Aorta (tissue), 5 donors: Measurements from ENCODE around the gene TEDC1. TPM values are rescaled to one million over a fixed set of nuclear protein-coding genes. Genes with fewer than 3 reads are reported as not detected.

Source experiments
- ATAC-seq: fragments of 200-7000 bp; cut with Tn5 transposase; one replicate; pipeline ENCODE4 v1.9.1; 2022; ENCODE audit warnings: moderate library complexity; ENCODE audit not compliant: low FRiP score
- DNase-seq, 2 donors: peaks; one replicate each; pipeline ENCODE4 v3.0.0-alpha.2; 2020
- H3K27ac ChIP-seq, 2 donors: one replicate each; pipeline ENCODE4 v1.5.1; 2013; ENCODE audit warnings: low read length in 2 of 2, mild to moderate bottlenecking in 2 of 2, moderate library complexity in 2 of 2, control low read depth in 1 of 2, inconsistent platforms in 1 of 2, low read depth in 1 of 2
- H3K27me3 ChIP-seq, 2 donors: one replicate each; pipeline ENCODE4 v1.6.1; 2013; ENCODE audit warnings: control low read depth in 1 of 2, low read length in 1 of 2, mild to moderate bottlenecking in 1 of 2, moderate library complexity in 1 of 2; ENCODE audit not compliant: insufficient read depth in 2 of 2, control insufficient read depth in 1 of 2
- H3K36me3 ChIP-seq, 2 donors: one replicate each; pipeline ENCODE4 v1.6.1; 2013; ENCODE audit warnings: control low read depth in 1 of 2, low read length in 1 of 2, mild to moderate bottlenecking in 1 of 2; ENCODE audit not compliant: insufficient read depth in 2 of 2, control insufficient read depth in 1 of 2
- H3K4me1 ChIP-seq, 2 donors: one replicate each; pipeline ENCODE4 v1.6.1; 2013; ENCODE audit warnings: low read length in 2 of 2, control low read depth in 1 of 2, mild to moderate bottlenecking in 1 of 2, moderate library complexity in 1 of 2; ENCODE audit not compliant: insufficient read depth in 2 of 2, control insufficient read depth in 1 of 2
- H3K4me3 ChIP-seq, 2 donors: one replicate each; pipeline ENCODE4 v1.5.1; 2013; ENCODE audit warnings: low read length in 2 of 2, control low read depth in 1 of 2, mild to moderate bottlenecking in 1 of 2
- H3K9me3 ChIP-seq: one replicate; pipeline ENCODE4 v1.6.1; 2013; ENCODE audit warnings: mild to moderate bottlenecking, low read length; ENCODE audit not compliant: control insufficient read depth
- WGBS, 2 donors: extraction: QIAGEN DNeasy Blood & Tissue Kit; methylation state at CpG; one replicate each; pipeline ENCODE4 v1.1.7; 2013; 5-methylcytosine and 5-hydroxymethylcytosine counted together
- intact Hi-C, 2 donors: fragments of 100-400 bp; cut with DNase I; formaldehyde crosslinking; loops; one replicate each; pipeline versions ENCODE4 v1.14.2 to v1.15.0; 2022
- polyA plus RNA-seq, 2 donors: library from polyadenylated mRNA; stranded (reverse); fragments of 200-250 nt; gene quantifications; one replicate each; pipeline ENCODE4 v1.2.3, GENCODE V29; 2013
- total RNA-seq, 2 donors: library from RNA; stranded (reverse); fragmentation: NEBNext Ultra II Directional; extraction: Animal tissue kit (Norgen Biotek cat#: 25700); gene quantifications; one replicate each; pipeline ENCODE4 v1.2.1, GENCODE V29; 2021
- donor health status: healthy with polysubstance abuse.
- donor health status: Bipolar disorder and iron deficiency.
- donor health status: DM: no; HTN: no; CAD: no.
- donor health status: DM: no; HTN: no; CAD: no.
- donor health status: DM: yes; HTN: yes; CAD: no.

Gene TEDC1
- total and polyA plus RNA-seq, 4 donors, result 8.6 to 33.8 (median 20.1) TPM

DNA sequence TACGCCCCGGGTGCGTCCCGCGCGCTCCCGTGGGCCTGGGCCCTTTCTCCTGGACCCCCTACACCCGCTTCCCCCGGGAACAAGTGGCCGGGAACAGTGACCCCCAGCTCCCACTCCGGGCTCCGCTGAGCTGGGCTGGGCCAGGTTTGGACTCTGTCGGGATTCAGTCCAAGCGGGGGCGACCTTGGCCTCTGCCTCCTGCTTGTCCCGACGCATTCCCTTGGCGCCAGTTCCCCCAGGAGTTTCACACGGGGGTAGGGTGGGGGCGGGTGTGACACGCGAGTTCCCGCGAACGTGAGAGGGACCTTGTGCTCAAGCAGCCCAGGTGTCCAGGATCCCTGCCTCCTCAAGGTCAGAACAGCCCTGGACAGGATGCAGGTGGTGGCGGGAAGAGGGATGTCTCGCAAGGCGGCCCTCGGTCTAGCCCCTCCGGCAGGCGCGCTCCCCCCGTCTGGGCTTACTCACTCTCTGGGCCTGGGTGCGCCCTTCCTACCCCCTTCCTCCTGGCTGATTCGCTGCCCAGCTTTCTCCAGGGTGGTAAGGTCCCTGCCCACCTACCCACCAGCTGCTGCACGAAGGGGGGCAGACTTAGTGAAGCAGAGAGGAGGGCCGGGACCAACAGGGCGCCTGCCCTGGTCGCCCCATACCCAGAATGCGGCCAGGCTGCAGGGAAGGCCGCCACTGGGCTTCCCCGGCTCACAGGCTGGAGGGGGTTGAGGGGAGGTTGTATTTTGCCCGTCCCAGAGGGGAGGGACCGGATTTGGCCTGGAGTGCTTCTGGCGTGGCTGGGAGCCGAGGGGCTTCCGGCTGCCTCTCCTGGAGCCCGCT is 15.6 kb upstream of the TEDC1 start:
- no peaks in the 10 kb centered on the region for H3K4me1 ChIP-seq
- peak; percentile 83 to 93 for DNase-seq

DNA sequence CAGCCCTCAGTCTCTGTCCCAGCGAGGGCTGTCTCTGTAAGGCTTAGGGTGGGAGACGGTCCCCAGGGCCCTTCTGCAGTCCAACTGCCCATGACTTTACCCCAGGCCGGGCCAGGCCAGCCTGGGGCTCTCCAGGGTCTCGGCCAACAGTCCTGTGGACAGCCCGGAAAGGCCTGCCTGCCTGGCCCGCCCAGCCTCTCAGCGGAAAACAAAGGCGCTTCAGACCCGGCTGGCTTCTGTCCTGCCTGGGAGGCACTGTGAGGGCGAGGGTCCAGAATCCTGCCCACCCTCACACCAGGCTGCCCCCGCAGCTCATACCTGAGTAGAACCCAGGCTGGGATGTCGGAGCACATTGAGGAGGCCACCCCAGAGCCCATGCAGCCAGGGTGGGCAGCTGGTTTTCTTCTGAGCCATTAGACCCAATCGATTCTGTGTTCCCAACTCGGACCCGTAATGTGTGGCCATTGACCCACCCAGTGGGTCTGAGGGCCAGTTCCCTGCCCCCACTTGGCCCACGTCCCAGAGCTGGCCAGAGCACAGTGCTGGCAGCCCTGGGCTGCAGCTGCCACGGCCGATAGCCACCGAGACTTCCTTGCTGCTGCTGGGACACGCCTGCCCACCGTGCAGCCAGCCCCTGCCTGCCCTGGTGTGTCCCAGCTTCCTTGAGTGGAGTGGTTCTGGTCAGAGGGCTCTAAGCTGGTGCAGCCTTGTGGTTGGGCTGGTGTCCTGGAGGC is 14.8 kb upstream of the TEDC1 start:
- WGBS, 2 donors, result 2 to 3% methylated on average over 20 to 21 of the region's 21 CpGs
- Histone ChIP-seq H3K27ac (peak overlapping the region; percentile 2 to 78), H3K9me3 (no peaks in the 10 kb centered on the region), H3K27me3 (no peaks in the 10 kb centered on the region), H3K36me3 (no peaks in the 10 kb centered on the region), H3K4me1 (no peaks in the 10 kb centered on the region), H3K4me3 (peak overlapping the region; percentile 43 to 84)
- intact Hi-C loops, result no loop called here
- ATAC-seq (peak; percentile 5), DNase-seq (peak in 1 of 2 donors; percentile 80)

More for the DNA sequence above, 15.6 kb upstream of the TEDC1 start:
- peak overlapping the region; percentile 77 to 78 for H3K27ac ChIP-seq
- intact Hi-C loops, result no loop called here
- H3K27me3 ChIP-seq, result no peaks in the 10 kb centered on the region
- H3K9me3 ChIP-seq, result no peaks in the 10 kb centered on the region
- H3K4me3 ChIP-seq, result peak overlapping the region; percentile 79 to 84
- ATAC-seq, result peak; percentile 30
- H3K36me3 ChIP-seq, result no peaks in the 10 kb centered on the region
- WGBS, 2 donors, result 0 to 1% methylated on average over 46 to 48 of the region's 48 CpGs

DNA sequence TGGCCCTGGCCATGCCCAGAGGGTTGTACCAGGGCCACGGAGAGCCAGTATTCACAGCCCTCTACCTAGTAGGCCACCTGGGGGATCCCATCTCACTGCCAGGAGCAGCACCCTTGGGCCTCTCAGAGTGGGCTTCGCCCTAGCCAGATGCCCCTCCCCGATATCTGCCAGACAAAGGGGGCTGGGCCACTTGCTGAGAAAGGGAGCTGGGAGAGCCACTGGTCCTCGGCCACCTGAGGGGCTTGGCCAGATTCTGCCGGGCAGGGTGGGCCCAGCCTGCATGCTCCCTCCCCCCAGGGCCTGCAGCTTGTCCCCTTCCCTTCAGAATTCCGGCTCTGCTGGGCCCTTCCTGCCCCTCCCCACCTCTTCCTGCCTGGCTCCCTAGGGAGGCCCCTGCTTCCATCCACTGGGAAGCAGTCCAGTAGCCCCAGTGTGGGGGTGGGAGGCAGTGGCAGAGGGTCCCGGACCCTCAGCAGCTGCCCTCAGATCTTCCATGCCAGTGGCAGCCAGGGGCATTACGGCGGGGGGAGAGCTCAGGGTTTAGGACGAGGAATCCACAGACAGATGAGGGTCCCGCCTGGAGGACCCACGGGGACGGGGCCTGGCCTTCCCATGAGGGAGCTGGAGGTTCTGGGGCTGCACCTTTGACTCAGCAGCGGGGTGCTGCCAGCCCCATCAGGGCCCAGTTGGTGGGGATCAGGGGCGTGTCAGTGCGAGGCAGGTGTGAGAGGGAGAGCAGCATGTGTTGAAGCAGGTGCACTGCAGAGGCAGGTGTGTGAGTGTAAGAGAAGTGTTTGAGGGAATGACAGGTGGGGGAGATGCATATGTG is 14.0 kb upstream of the TEDC1 start:
- no peak for ATAC-seq
- Histone ChIP-seq H3K27me3 (no peaks in the 10 kb centered on the region), H3K4me1 (no peaks in the 10 kb centered on the region), H3K27ac (peak overlapping the region in 1 of 2 donors; percentile 42), H3K4me3 (peak overlapping the region; percentile 4 to 12), H3K9me3 (no peaks in the 10 kb centered on the region), H3K36me3 (no peaks in the 10 kb centered on the region)
- 34 to 36% methylated on average over 16 of the region's 16 CpGs for WGBS, 2 donors
- no peak for DNase-seq
- intact Hi-C loops, result no loop called here

DNA sequence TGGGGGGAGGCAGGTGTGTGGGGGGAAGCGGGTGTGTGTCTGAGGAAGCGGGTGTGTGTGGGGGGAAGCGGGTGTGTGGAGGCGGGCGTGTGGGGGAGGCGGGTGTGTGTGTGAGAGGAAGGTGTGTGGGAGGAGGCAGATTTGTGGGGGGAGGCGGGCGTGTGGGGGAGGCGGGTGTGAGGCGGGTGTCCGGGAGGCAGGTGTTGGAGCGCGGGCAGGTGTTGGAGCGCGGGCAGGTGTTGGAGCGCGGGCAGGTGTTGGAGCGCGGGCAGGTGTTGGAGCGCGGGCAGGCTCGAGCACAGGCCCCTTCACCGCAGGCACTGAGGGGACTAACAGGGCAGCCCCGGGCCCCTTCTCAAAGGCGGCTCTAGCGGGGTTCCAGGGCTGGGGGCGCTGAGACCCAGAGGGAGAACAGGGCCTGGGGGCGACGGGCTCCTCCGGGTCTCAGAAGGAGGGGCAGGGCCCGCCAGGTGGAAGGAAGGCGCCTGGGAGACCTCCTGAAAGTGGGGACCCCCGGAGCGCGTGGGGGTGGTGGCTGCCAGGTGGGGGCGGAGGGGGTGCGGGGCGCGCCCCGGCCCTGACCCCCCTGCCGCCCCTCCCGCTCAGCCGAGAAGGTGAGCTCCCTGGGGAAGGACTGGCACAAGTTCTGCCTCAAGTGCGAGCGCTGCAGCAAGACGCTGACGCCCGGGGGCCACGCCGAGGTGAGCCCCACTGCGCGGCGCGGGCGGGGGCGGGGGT is 13.2 kb upstream of the TEDC1 start:
- peaks cover 0 to 2% of the 10 kb centered on the region in 2 donors for H3K4me1 ChIP-seq
- no peaks in the 10 kb centered on the region for H3K9me3 ChIP-seq
- no peaks in the 10 kb centered on the region for H3K36me3 ChIP-seq
- DNase-seq (no peak), ATAC-seq (no peak)
- intact Hi-C loops, result no loop called here
- H3K4me3 ChIP-seq, result no peak overlapping the region
- no peaks in the 10 kb centered on the region for H3K27me3 ChIP-seq
- H3K27ac ChIP-seq, result no peak overlapping the region
- WGBS, 2 donors, result 78 to 79% methylated on average over 34 to 53 of the region's 56 CpGs

DNA sequence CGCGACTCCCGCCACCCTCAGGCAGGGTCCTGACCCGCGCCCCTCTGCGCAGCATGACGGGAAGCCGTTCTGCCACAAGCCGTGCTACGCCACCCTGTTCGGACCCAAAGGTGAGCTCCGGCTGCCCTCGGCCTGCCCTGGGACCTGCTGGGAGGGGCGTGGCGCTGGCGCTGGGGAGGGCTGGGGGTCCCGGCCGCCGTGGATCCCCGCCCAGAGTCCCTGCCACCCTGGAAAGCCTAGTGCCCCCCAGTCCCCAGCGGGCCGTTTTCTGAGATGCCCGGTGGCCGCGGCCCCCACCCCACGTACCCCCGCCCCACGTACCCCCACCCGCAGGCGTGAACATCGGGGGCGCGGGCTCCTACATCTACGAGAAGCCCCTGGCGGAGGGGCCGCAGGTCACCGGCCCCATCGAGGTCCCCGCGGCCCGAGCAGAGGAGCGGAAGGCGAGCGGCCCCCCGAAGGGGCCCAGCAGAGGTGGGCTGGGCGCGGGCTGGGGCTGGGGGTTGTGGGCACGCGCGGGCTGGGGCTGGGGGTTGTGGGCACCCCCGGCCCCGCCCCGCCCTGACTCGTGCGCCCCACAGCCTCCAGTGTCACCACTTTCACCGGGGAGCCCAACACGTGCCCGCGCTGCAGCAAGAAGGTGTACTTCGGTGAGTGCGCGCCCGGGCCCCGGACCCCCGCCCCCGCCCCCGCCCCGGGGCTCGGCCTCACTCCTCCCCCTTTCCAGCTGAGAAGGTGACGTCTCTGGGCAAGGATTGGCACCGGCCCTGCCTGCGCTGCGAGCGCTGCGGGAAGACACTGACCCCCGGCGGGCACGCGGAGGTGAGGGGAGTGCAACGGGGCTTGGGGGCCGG is 12.4 kb upstream of the TEDC1 start:
- intact Hi-C loops, result no loop called here
- no peak overlapping the region for H3K27ac ChIP-seq
- H3K9me3 ChIP-seq, result no peaks in the 10 kb centered on the region
- H3K27me3 ChIP-seq, result no peaks in the 10 kb centered on the region
- H3K4me1 ChIP-seq, result peaks cover 0 to 2% of the 10 kb centered on the region in 2 donors
- H3K36me3 ChIP-seq, result no peaks in the 10 kb centered on the region
- DNase-seq, result no peak
- WGBS, 2 donors, result 72 to 75% methylated on average over 55 to 81 of the region's 81 CpGs
- ATAC-seq, result no peak
- H3K4me3 ChIP-seq, result no peak overlapping the region

DNA sequence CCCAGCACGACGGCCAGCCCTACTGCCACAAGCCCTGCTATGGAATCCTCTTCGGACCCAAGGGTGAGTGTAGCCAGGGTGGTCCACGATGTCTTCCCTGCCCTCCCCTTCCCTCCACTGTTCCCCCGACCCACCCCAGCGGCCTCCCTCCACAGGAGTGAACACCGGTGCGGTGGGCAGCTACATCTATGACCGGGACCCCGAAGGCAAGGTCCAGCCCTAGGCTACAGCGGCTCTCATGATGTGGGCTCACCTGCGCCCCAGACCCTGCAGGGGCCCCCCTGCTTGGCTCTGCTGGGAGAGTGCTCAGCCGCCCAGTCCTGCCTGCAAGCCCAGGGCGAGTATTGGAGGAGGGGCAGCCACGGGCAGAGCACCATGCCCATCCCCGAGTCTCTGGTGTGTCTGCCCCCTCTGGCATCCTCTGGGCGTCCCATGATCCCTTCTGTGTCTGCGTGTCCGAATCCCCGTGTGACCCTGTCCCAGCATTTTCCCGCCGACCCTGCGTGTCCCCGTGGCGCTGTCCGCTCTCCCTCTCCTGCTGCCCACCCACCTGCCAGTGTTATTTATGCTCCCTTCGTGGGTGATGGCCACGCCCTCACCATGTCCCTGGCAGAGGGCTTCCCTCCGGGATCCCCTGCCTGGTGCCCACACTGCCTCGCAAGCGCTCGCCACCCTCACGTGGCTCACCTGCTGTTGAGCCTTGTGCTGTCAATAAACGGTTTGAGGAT is 11.5 kb upstream of the TEDC1 start:
- 68 to 72% methylated on average over 33 to 34 of the region's 34 CpGs for WGBS, 2 donors
- ATAC-seq (no peak), DNase-seq (no peak)
- no peaks in the 10 kb centered on the region for H3K9me3 ChIP-seq
- H3K4me1 ChIP-seq, result peaks cover 0 to 2% of the 10 kb centered on the region in 2 donors
- H3K27me3 ChIP-seq, result no peaks in the 10 kb centered on the region
- H3K36me3 ChIP-seq, result no peaks in the 10 kb centered on the region
- H3K27ac ChIP-seq, result no peak overlapping the region
- intact Hi-C loops, result loop anchor here (10.0 kb wide), 2 partner anchors 385 to 1755 kb away; no protein-coding TSS in a partner anchor
- H3K4me3 ChIP-seq, result no peak overlapping the region

DNA sequence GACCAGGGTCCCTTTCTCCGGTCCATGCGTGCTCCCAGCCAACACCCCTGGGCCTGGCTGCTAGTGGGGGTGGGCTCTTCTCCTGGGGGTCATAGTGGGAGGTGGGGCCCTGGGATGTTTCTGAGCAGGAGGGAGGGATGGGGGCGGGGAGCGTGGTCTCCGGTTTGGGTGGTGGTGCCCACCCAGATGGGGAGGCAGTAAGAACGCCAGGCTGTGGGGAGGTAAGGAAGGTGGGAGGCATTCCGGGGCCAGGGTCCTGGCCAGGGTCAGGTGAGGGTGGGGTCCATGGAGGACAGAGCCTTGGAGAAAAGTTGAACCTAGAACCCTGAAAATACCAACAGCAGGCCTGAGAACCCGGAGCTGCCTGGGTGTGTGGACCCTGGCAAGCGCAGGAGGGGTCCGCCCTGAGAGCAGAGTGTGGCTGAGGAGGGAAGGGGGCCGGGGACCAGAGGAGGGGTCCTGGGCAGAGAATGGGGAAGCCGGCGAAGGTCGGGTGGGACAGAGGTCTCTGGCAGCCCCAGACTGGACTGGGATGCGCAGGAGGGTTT is 10.8 kb upstream of the TEDC1 start:
- no peaks in the 10 kb centered on the region for H3K9me3 ChIP-seq
- intact Hi-C loops, result loop anchor here (10.0 kb wide), 2 partner anchors 385 to 1755 kb away; no protein-coding TSS in a partner anchor
- H3K27me3 ChIP-seq, result no peaks in the 10 kb centered on the region
- no peak overlapping the region for H3K4me3 ChIP-seq
- ATAC-seq (no peak), DNase-seq (no peak)
- 59 to 61% methylated on average over 15 of the region's 15 CpGs for WGBS, 2 donors
- H3K27ac ChIP-seq, result peak overlapping the region in 1 of 2 donors; percentile 39
- H3K36me3 ChIP-seq, result no peaks in the 10 kb centered on the region
- peaks cover 0 to 2% of the 10 kb centered on the region in 2 donors for H3K4me1 ChIP-seq
